NCI-H460 (cell line): Measurements from ENCODE around the gene RBM33. TPM values are rescaled to one million over a fixed set of nuclear protein-coding genes. Genes with fewer than 3 reads are reported as not detected.

ENCODE experiments used
- DNase-seq: peaks from one replicate; pipeline ENCODE4 v3.0.0-alpha.2; 2016; ENCODE audit warnings: low read depth; ENCODE audit errors: extremely low read depth
- total RNA-seq: library from RNA; depleted of rRNA; stranded (reverse); fragments of >200 nt; shearing (Covaris generic); gene quantifications from 2 replicates; pipeline ENCODE4 v1.2.3, GENCODE V29; 2014

Gene RBM33
- total RNA-seq, 1 experiment from 2014 or later: 20.9 TPM

GRCh38 chr7:155715111-155715805 is 70.8 kb downstream of the RBM33 start:
- DNase-seq: no peak

GRCh38 chr7:155717010-155717744 is 72.7 kb downstream of the RBM33 start:
- DNase-seq: no peak

- DNase-seq: no peak
These were observed 76.6 kb downstream of the RBM33 start for GRCh38 chr7:155721056-155721455.

GRCh38 chr7:155722118-155722517 is 77.7 kb downstream of the RBM33 start:
- DNase-seq: no peak

- DNase-seq: no peak
These were observed 78.5 kb downstream of the RBM33 start for GRCh38 chr7:155722936-155723335.

- no peak for DNase-seq
These were observed 80.0 kb downstream of the RBM33 start for GRCh38 chr7:155724327-155725005.

- no peak for DNase-seq
These were observed 80.5 kb downstream of the RBM33 start for GRCh38 chr7:155725006-155725355.

- no peak for DNase-seq
These were observed 83.2 kb downstream of the RBM33 start for GRCh38 chr7:155727616-155728015.

- no peak for DNase-seq
These were observed 83.7 kb downstream of the RBM33 start for GRCh38 chr7:155728116-155728515.

- no peak for DNase-seq
These were observed 85.4 kb downstream of the RBM33 start for GRCh38 chr7:155729847-155730246.

- no peak for DNase-seq
These were observed 86.9 kb downstream of the RBM33 start for GRCh38 chr7:155731380-155731779.

- no peak for DNase-seq
These were observed 87.4 kb downstream of the RBM33 start for GRCh38 chr7:155731871-155732270.

- DNase-seq: no peak
These were observed 87.8 kb downstream of the RBM33 start for GRCh38 chr7:155732286-155732685.

- no peak for DNase-seq
These were observed 89.4 kb downstream of the RBM33 start for GRCh38 chr7:155733582-155734444.

GRCh38 chr7:155734445-155734809 is 90.0 kb downstream of the RBM33 start:
- DNase-seq: no peak

GRCh38 chr7:155735442-155736115 is 91.1 kb downstream of the RBM33 start:
- no peak for DNase-seq

- DNase-seq: no peak
These were observed 93.1 kb downstream of the RBM33 start for GRCh38 chr7:155737590-155737989.

GRCh38 chr7:155738104-155738503 is 93.6 kb downstream of the RBM33 start:
- DNase-seq: no peak

GRCh38 chr7:155738652-155739537 is 94.4 kb downstream of the RBM33 start:
- peak; percentile 76 for DNase-seq
